ENCODE results near the gene UGT1A4.

The UGT1A4 gene

GRCh38 chr2:233816771-233817170 lies 98.2 kb downstream of the UGT1A4 start:
- H3K27ac Mint-ChIP-seq: no peak overlapping the region
- H3K36me3 Mint-ChIP-seq: no peaks in the 10 kb centered on the region
- no peak for DNase-seq (ENCODE audit: low spot score in 2 of 2)

GRCh38 chr2:233817361-233817911 lies 98.9 kb downstream of the UGT1A4 start:
- H3K27ac Mint-ChIP-seq: no peak overlapping the region

More at GRCh38 chr2:233816771-233817170, 98.2 kb downstream of the UGT1A4 start:
- no peak for ATAC-seq
- Mint-ChIP-seq H3K4me1 (peaks cover 4% of the 10 kb centered on the region), H3K4me3 (no peak overlapping the region), H3K9me3 (no peaks in the 10 kb centered on the region)

GRCh38 chr2:233817995-233818638 lies 99.6 kb downstream of the UGT1A4 start:
- H3K27ac Mint-ChIP-seq: no peak overlapping the region
- no peak for ATAC-seq
- H3K9me3 Mint-ChIP-seq: no peaks in the 10 kb centered on the region
- H3K4me1 Mint-ChIP-seq: peaks cover 4% of the 10 kb centered on the region
- no peak overlapping the region for H3K4me3 Mint-ChIP-seq
- no peak for DNase-seq (ENCODE audit: low spot score in 2 of 2)
- H3K36me3 Mint-ChIP-seq: no peaks in the 10 kb centered on the region

More at GRCh38 chr2:233817361-233817911, 98.9 kb downstream of the UGT1A4 start:
- Mint-ChIP-seq H3K9me3 (no peaks in the 10 kb centered on the region), H3K4me3 (no peak overlapping the region), H3K36me3 (no peaks in the 10 kb centered on the region), H3K4me1 (peaks cover 4% of the 10 kb centered on the region)
- DNase-seq (ENCODE audit: low spot score in 2 of 2): no peak
- ATAC-seq: no peak

GRCh38 chr2:233818639-233819621 lies 100.4 kb downstream of the UGT1A4 start:
- Mint-ChIP-seq H3K27ac (no peak overlapping the region), H3K4me1 (peaks cover 4% of the 10 kb centered on the region), H3K9me3 (no peaks in the 10 kb centered on the region), H3K4me3 (no peak overlapping the region), H3K36me3 (no peaks in the 10 kb centered on the region)
- ATAC-seq (no peak), DNase-seq (ENCODE audit: low spot score in 2 of 2) (no peak)

GRCh38 chr2:233819884-233820773 lies 101.6 kb downstream of the UGT1A4 start:
- H3K36me3 Mint-ChIP-seq: no peaks in the 10 kb centered on the region

GRCh38 chr2:233820774-233821105 lies 102.2 kb downstream of the UGT1A4 start:
- no peaks in the 10 kb centered on the region for H3K36me3 Mint-ChIP-seq
- ATAC-seq (no peak), DNase-seq (ENCODE audit: low spot score in 2 of 2) (no peak)
- H3K27ac Mint-ChIP-seq: no peak overlapping the region
- H3K9me3 Mint-ChIP-seq: no peaks in the 10 kb centered on the region
- H3K4me3 Mint-ChIP-seq: no peak overlapping the region
- peaks cover 4% of the 10 kb centered on the region for H3K4me1 Mint-ChIP-seq

More at GRCh38 chr2:233819884-233820773, 101.6 kb downstream of the UGT1A4 start:
- ATAC-seq (peak; percentile 17), DNase-seq (ENCODE audit: low spot score in 2 of 2) (no peak)
- Mint-ChIP-seq H3K9me3 (no peaks in the 10 kb centered on the region), H3K27ac (no peak overlapping the region), H3K4me1 (peaks cover 4% of the 10 kb centered on the region), H3K4me3 (no peak overlapping the region)

- peaks cover 4% of the 10 kb centered on the region for H3K4me1 Mint-ChIP-seq
- no peaks in the 10 kb centered on the region for H3K36me3 Mint-ChIP-seq
- H3K4me3 Mint-ChIP-seq: no peak overlapping the region
- ATAC-seq (no peak), DNase-seq (ENCODE audit: low spot score in 2 of 2) (no peak)
- no peaks in the 10 kb centered on the region for H3K9me3 Mint-ChIP-seq
- H3K27ac Mint-ChIP-seq: no peak overlapping the region
Measured at GRCh38 chr2:233821196-233821595, 102.7 kb downstream of the UGT1A4 start.

GRCh38 chr2:233821709-233822100 lies 103.2 kb downstream of the UGT1A4 start:
- no peak overlapping the region for H3K4me3 Mint-ChIP-seq
- H3K4me1 Mint-ChIP-seq: peaks cover 4% of the 10 kb centered on the region
- no peaks in the 10 kb centered on the region for H3K36me3 Mint-ChIP-seq
- no peak for ATAC-seq
- H3K9me3 Mint-ChIP-seq: no peaks in the 10 kb centered on the region
- no peak overlapping the region for H3K27ac Mint-ChIP-seq
- DNase-seq (ENCODE audit: low spot score in 2 of 2): no peak

- Mint-ChIP-seq H3K4me3 (no peak overlapping the region), H3K4me1 (peaks cover 4% of the 10 kb centered on the region), H3K27ac (no peak overlapping the region), H3K36me3 (no peaks in the 10 kb centered on the region), H3K9me3 (no peaks in the 10 kb centered on the region)
- no peak for ATAC-seq
- no peak for DNase-seq (ENCODE audit: low spot score in 2 of 2)
Measured at GRCh38 chr2:233822101-233822771, 103.7 kb downstream of the UGT1A4 start.

Data from stimulated activated effector memory CD8-positive, alpha-beta T cell treated with anti-CD3 and anti-CD28 coated beads, Interleukin-12 subunit alpha, Interleukin-12 subunit beta, amount 100 ng/mL, for 72 hours (primary cell).